Measurements from ENCODE around the gene SH2D3C. TPM values are rescaled to one million over a fixed set of nuclear protein-coding genes. Genes with fewer than 3 reads are reported as not detected.

The SH2D3C gene
- total RNA-seq, 1 donor from 2014 or later, result not detected

DNA sequence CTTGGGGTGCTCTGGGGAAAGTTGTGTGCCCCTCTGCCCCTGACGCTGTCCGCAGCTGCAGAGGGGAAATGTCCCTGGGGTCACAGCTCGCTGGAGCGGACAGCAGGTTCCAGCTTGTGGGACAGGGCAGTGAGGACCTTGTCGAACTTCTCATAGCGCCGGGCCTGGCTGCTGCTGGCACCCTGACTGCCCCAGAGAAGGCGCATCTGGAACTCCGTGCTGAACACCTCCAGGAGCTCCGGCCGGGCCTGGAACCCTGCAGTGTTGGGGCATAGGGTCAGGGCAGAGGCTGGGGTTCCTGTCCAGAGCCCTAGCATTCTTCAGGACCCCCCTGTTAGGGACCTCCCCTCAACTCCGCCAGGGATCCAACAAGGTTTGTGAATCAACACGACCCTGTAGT, 39.8 kb downstream of the SH2D3C start:
- FAIRE-seq (no peak), DNase-seq (ENCODE audit: low read depth) (no peak)
- TF ChIP-seq CTCF (IDR thresholded peaks at IDR 0.05; ENCODE audit: insufficient read depth, low read length, severe bottlenecking), result no peak
- H3K4me3 ChIP-seq (ENCODE audit: low read depth, low read length), result no peak overlapping the region
- H3K36me3 ChIP-seq (ENCODE audit: control insufficient read depth, insufficient read depth, low read length), result no peaks in the 10 kb centered on the region
- no peaks in the 10 kb centered on the region for H3K27me3 ChIP-seq (ENCODE audit: control insufficient read depth, insufficient read depth, low read length)

DNA sequence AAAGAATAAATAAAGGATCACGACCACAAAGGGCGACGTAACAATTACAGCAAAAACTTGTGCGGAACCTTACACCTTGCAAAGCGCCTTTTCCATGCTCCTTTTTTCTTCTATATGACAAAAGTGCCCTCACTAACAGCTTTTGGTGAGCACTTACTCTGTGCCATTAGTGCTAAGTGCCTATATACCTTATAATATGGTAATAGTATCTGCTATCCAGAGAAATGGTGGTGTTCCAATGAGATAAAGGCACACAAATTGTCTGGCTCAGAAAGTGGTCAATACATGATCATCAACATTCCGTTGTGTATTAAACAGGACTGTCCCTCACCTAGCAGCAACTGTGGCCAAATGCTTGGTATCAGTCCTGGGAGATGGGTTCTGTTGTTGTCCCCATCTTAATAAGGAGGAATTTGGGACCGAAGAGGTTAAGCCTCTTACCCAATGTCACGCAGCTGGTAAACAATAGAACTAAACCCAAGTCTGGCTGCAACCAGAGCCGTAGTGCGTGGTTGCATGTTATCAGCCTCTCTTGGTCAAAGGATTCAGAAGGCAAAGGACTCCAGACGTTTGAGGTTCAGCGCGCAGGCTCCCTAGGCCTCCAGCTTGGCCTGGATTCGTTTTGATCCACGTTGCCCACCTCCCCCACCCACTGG, 42.8 kb downstream of the SH2D3C start:
- Histone ChIP-seq H3K27me3 (ENCODE audit: control insufficient read depth, insufficient read depth, low read length) (no peaks in the 10 kb centered on the region), H3K4me3 (ENCODE audit: low read depth, low read length) (no peak overlapping the region)
- no peak for FAIRE-seq

GRCh38 chr9:127734747-127735529, 43.5 kb downstream of the SH2D3C start, which contains the start of gene TOR2A:
TSS of gene TOR2A (minus strand) at chr9:127735294. CDS start at chr9:127735270, 24 bp downstream.
- peaks cover 1% of the 10 kb centered on the region for H3K36me3 ChIP-seq (ENCODE audit: control insufficient read depth, insufficient read depth, low read length)
- TF ChIP-seq CTCF (IDR thresholded peaks at IDR 0.05; ENCODE audit: insufficient read depth, low read length, severe bottlenecking), result peak; percentile 98
- no peak for FAIRE-seq

More for the DNA sequence above, 42.8 kb downstream of the SH2D3C start:
- no peak for DNase-seq (ENCODE audit: low read depth)
- no peak for TF ChIP-seq CTCF (IDR thresholded peaks at IDR 0.05; ENCODE audit: insufficient read depth, low read length, severe bottlenecking)
- H3K36me3 ChIP-seq (ENCODE audit: control insufficient read depth, insufficient read depth, low read length), result peaks cover 1% of the 10 kb centered on the region

GRCh38 chr9:127734247-127734746, 44.2 kb downstream of the SH2D3C start:
- peak; percentile 76 for FAIRE-seq
- Histone ChIP-seq H3K27me3 (ENCODE audit: control insufficient read depth, insufficient read depth, low read length) (no peaks in the 10 kb centered on the region), H3K36me3 (ENCODE audit: control insufficient read depth, insufficient read depth, low read length) (peaks cover 1% of the 10 kb centered on the region), H3K4me3 (ENCODE audit: low read depth, low read length) (peak overlapping the region; percentile 59)
- TF ChIP-seq CTCF (IDR thresholded peaks at IDR 0.05; ENCODE audit: insufficient read depth, low read length, severe bottlenecking), result no peak
- no peak for DNase-seq (ENCODE audit: low read depth)

More at GRCh38 chr9:127734747-127735529, 43.5 kb downstream of the SH2D3C start, which contains the start of gene TOR2A:
- peak within 1 kb of the TSS; percentile 59 for H3K4me3 ChIP-seq (ENCODE audit: low read depth, low read length)
- peak; percentile 88 for DNase-seq (ENCODE audit: low read depth)
- no peaks in the 10 kb centered on the region for H3K27me3 ChIP-seq (ENCODE audit: control insufficient read depth, insufficient read depth, low read length)

- no peak for TF ChIP-seq CTCF (IDR thresholded peaks at IDR 0.05; ENCODE audit: insufficient read depth, low read length, severe bottlenecking)
- Histone ChIP-seq H3K4me3 (ENCODE audit: low read depth, low read length) (no peak overlapping the region), H3K27me3 (ENCODE audit: control insufficient read depth, insufficient read depth, low read length) (no peaks in the 10 kb centered on the region), H3K36me3 (ENCODE audit: control insufficient read depth, insufficient read depth, low read length) (peaks cover 1% of the 10 kb centered on the region)
- DNase-seq (ENCODE audit: low read depth) (no peak), FAIRE-seq (no peak)
Observed at GRCh38 chr9:127733614-127734013, 44.9 kb downstream of the SH2D3C start.
